ENCODE results near the gene TMEM255B. TPM values are rescaled to one million over a fixed set of nuclear protein-coding genes. Genes with fewer than 3 reads are reported as not detected.

TMEM255B gene
- total and polyA plus RNA-seq, 2 donors (not counting 3 experiments of a cell fraction or from before 2014, with no cell fraction given): 105 to 121 TPM

DNA sequence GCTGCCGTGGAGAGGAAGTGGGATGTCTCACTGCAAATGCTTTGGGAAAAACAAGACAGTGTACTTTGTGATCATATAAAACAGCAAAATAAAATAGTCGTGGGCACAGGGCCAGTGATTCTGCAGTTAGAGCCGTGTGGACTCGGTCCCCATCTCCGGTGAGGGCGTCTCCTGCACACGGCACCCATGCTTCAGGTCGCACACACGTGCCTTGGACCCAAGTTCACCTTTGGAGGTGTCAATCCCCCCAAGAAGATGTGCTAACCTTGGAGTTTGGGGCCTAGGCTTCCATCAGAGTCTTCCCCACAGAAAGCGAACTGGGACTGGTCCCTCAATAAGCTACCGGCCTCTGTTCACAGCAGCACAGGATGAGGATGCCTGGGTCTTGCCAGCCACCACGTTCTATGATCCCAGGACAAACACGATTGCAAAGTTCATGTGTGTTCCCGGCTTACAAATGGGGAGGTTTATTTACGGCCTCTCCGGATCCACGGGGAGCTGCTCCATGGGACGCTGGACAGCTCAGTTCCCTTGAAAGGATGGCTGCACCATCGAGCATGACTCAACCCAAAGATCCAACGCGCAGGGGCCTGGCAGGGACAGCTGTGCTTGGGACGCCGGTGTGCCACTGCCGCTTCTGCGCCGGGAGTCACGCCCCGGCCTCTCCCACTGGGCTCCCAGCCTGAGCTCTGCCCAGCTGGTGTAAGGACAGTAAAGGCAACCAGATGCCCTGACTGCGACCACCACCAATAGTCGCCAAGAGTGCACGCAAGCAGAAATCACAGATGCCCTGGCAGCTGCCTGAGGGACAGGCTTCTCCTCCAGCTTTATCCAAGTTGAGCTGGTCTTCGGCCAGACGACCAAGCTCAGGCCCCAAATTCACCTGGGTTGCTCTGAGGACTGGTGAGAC lies 96.2 kb downstream of the TMEM255B start:
- H3K9me1 ChIP-seq (replicated peaks; ENCODE audit: control insufficient read depth, extremely low read depth, insufficient read depth, low read length): no peaks in the 10 kb centered on the region
- H3K4me2 ChIP-seq (ENCODE audit: insufficient read depth, low read length): no peak overlapping the region
- no peaks in the 10 kb centered on the region for H4K20me1 ChIP-seq (replicated peaks; ENCODE audit: control insufficient read depth, extremely low read depth, insufficient read depth, low read length)
- no peaks in the 10 kb centered on the region for H3K4me1 ChIP-seq (ENCODE audit: control insufficient read depth, extremely low read depth, insufficient read depth, low read length)
- H3K79me2 ChIP-seq (ENCODE audit: control insufficient read depth, insufficient read depth, low read length): no peaks in the 10 kb centered on the region
- no peak overlapping the region for H3K4me3 ChIP-seq (replicated peaks in 1 of 3; ENCODE audit: insufficient read depth in 1 of 3, low read depth in 1 of 3, low read length in 3 of 3)
- no TSS peak for BruUV-seq (replicated peaks)
- no peaks in the 10 kb centered on the region for H3K36me3 ChIP-seq (ENCODE audit: control insufficient read depth in 2 of 2, extremely low read depth in 1 of 2, insufficient read depth in 2 of 2, low read length in 2 of 2)
- no peak overlapping the region for H2AFZ ChIP-seq (ENCODE audit: low read depth, low read length)
- H3K9me3 ChIP-seq (replicated peaks; ENCODE audit: control insufficient read depth, insufficient read depth, low read length): no peaks in the 10 kb centered on the region
- intact Hi-C loops (cut with micrococcal nuclease): no loop called here
- dilution Hi-C loops (cut with MboI; ENCODE audit: extremely low pct_ligation_motif_present, low sequenced_read_pairs): no loop called here
- no peaks in the 10 kb centered on the region for H3K27me3 ChIP-seq (ENCODE audit: control insufficient read depth in 2 of 2, insufficient read depth in 2 of 2, low read length in 2 of 2)
- no peak overlapping the region for H3K27ac ChIP-seq (ENCODE audit: insufficient read depth, low read depth, low read length)
- DNase-seq (ENCODE audit: low read depth, low spot score) (no peak), FAIRE-seq (no peak)
- POLR2A ChIA-PET: no interaction called here
- TF ChIP-seq JUN (IDR thresholded peaks at IDR 0.05; ENCODE audit: borderline replicate concordance, insufficient read depth, insufficient read length, low read depth): no peak
- no peak for TF ChIP-seq POLR2A (IDR thresholded peaks at IDR 0.05; ENCODE audit: low read depth, low read length)
- no peak for TF ChIP-seq MYC (IDR thresholded peaks at IDR 0.05; ENCODE audit: low read depth, low read length)
- TF ChIP-seq POLR2AphosphoS5 (IDR thresholded peaks at IDR 0.05; ENCODE audit: insufficient read depth, low read depth, low read length): no peak
- CTCF ChIA-PET: interaction anchor here (1.2 to 2.4 kb wide), 4 partner anchors 18 to 92 kb away, joined by 3 to 6 read pairs (median 4); no protein-coding TSS in a partner anchor
- no peak overlapping the region for H3K9ac ChIP-seq (replicated peaks; ENCODE audit: extremely low read depth, insufficient read depth, low read length)

DNA sequence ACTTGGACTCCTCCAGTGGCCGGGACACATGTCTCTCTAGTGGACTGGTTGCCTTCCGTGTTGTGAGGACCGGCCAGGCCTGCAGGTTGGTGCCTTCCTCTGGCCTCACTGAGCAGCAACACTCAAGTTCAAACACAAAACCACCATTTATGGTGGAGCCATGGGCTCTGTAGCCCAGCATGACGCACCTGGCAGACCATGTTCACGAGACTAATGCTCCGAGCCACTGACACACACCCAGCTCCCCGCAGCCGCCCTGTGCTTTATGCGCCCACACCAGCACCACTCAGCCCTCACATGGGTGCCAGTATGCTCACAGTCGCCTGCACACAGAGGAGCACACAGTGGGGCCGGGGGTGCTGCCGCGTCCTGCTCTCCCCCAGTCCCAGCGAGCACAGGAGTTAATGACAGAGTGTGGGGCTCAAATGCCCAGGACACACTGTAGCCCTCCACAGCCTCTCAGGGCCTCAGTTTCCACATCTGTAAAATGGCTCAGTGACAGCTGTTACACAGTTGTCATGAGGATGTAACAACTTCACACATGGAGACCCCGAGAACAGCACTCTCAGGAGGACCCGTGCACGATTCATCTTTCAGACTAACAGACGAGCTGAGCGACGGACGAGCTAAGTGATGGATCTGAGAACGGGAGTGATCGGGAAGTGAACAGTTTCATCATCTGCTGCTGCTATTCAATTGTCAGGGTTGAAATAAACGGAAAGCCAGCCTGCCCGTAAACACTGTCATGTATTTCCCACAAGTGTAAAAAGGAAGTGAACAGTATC lies 97.1 kb downstream of the TMEM255B start:
- no peak overlapping the region for H3K9ac ChIP-seq (replicated peaks; ENCODE audit: extremely low read depth, insufficient read depth, low read length)
- H3K4me3 ChIP-seq (replicated peaks in 1 of 3; ENCODE audit: insufficient read depth in 1 of 3, low read depth in 1 of 3, low read length in 3 of 3): no peak overlapping the region
- BruUV-seq (replicated peaks): no TSS peak
- ChIA-PET CTCF (interaction anchor here (1.2 to 2.4 kb wide), 5 partner anchors 18 to 91 kb away, joined by 3 to 6 read pairs (median 4); no protein-coding TSS in a partner anchor), POLR2A (no interaction called here)
- intact Hi-C loops (cut with micrococcal nuclease) (no loop called here), dilution Hi-C loops (cut with MboI; ENCODE audit: extremely low pct_ligation_motif_present, low sequenced_read_pairs) (no loop called here)
- no peaks in the 10 kb centered on the region for H3K4me1 ChIP-seq (ENCODE audit: control insufficient read depth, extremely low read depth, insufficient read depth, low read length)
- no peak overlapping the region for H2AFZ ChIP-seq (ENCODE audit: low read depth, low read length)
- FAIRE-seq (no peak), DNase-seq (ENCODE audit: low read depth, low spot score) (no peak)
- no peaks in the 10 kb centered on the region for H4K20me1 ChIP-seq (replicated peaks; ENCODE audit: control insufficient read depth, extremely low read depth, insufficient read depth, low read length)
- no peaks in the 10 kb centered on the region for H3K9me1 ChIP-seq (replicated peaks; ENCODE audit: control insufficient read depth, extremely low read depth, insufficient read depth, low read length)
- no peaks in the 10 kb centered on the region for H3K79me2 ChIP-seq (ENCODE audit: control insufficient read depth, insufficient read depth, low read length)
- no peaks in the 10 kb centered on the region for H3K27me3 ChIP-seq (ENCODE audit: control insufficient read depth in 2 of 2, insufficient read depth in 2 of 2, low read length in 2 of 2)
- no peaks in the 10 kb centered on the region for H3K9me3 ChIP-seq (replicated peaks; ENCODE audit: control insufficient read depth, insufficient read depth, low read length)
- H3K36me3 ChIP-seq (ENCODE audit: control insufficient read depth in 2 of 2, extremely low read depth in 1 of 2, insufficient read depth in 2 of 2, low read length in 2 of 2): no peaks in the 10 kb centered on the region
- no peak overlapping the region for H3K27ac ChIP-seq (ENCODE audit: insufficient read depth, low read depth, low read length)
- no peak for TF ChIP-seq POLR2A (IDR thresholded peaks at IDR 0.05; ENCODE audit: low read depth, low read length)
- no peak for TF ChIP-seq FOS (IDR thresholded peaks at IDR 0.05; ENCODE audit: borderline replicate concordance, insufficient read depth, low read length)
- no peak for TF ChIP-seq EZH2 (IDR thresholded peaks at IDR 0.05; ENCODE audit: borderline replicate concordance, low read depth, low read length, severe bottlenecking)
- TF ChIP-seq, protein P1, sequence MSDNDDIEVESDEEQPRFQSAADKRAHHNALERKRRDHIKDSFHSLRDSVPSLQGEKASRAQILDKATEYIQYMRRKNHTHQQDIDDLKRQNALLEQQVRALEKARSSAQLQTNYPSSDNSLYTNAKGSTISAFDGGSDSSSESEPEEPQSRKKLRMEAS (IDR thresholded peaks at IDR 0.05; ENCODE audit: insufficient read depth, insufficient read length): no peak
- no peak for TF ChIP-seq JUN (IDR thresholded peaks at IDR 0.05; ENCODE audit: borderline replicate concordance, insufficient read depth, insufficient read length, low read depth)
- H3K4me2 ChIP-seq (ENCODE audit: insufficient read depth, low read length): no peak overlapping the region
